B cell (primary cell): ENCODE data around the gene ADI1. TPM values are rescaled to one million over a fixed set of nuclear protein-coding genes. Genes with fewer than 3 reads are reported as not detected.

Source experiments
- ATAC-seq: fragments of 200-7000 bp; cut with Tn5 transposase; one replicate; pipeline ENCODE4 v1.10.0; 2021; ENCODE audit warnings: low read depth, mild to moderate bottlenecking, moderate number of reproducible peaks, moderate library complexity
- CTCF ChIA-PET: fragments of 350-600 bp; sonication (Branson Sonifier 250); formaldehyde crosslinking; loops from one replicate; lab custom pipeline; 2021; ENCODE audit warnings: antibody characterized with exemption, inconsistent platforms; lab: Charles Lee
- POLR2A ChIA-PET: fragments of 350-600 bp; sonication (Branson Sonifier 250); formaldehyde crosslinking; loops from one replicate; lab custom pipeline; 2021; ENCODE audit warnings: antibody characterized with exemption; lab: Charles Lee
- DNase-seq: peaks from one replicate; pipeline ENCODE4 v3.0.0; 2013
- H2AFZ ChIP-seq: 2 replicates; pipeline ENCODE4 v1.6.1; 2012; ENCODE audit warnings: mild to moderate bottlenecking, low read depth, low read length; ENCODE audit not compliant: insufficient read depth, poor library complexity, severe bottlenecking
- H3K27ac ChIP-seq, 2 donors: 1 replicate in 1 of 2; 2 replicates in 1 of 2; pipeline ENCODE4 v1.5.1; 2012 to 2013; ENCODE audit warnings: low read length in 2 of 2, mild to moderate bottlenecking in 2 of 2, moderate library complexity in 1 of 2
- H3K27me3 ChIP-seq, 4 experiments: fragments of 200-600 bp in 1 of 4; sonication (generic) in 1 of 4; replicated peaks in 1 of 4; 1 replicate in 2 of 4; 2 replicates in 2 of 4; pipeline versions ENCODE4 v1.6.1 to v1.7.0; 2013 to 2016; ENCODE audit warnings: low read length in 3 of 4, mild to moderate bottlenecking in 2 of 4, mixed read lengths in 1 of 4, moderate library complexity in 1 of 4; ENCODE audit not compliant: insufficient read depth in 4 of 4, control insufficient read depth in 3 of 4; ENCODE audit errors: control extremely low read depth in 1 of 4
- H3K36me3 ChIP-seq, 2 experiments: replicated peaks in 1 of 2; 1 replicate in 1 of 2; 2 replicates in 1 of 2; pipeline versions ENCODE4 v1.6.1 to v1.7.1; 2013; ENCODE audit warnings: low read length in 1 of 2; ENCODE audit not compliant: insufficient read depth in 2 of 2, control insufficient read depth in 1 of 2; ENCODE audit errors: control extremely low read depth in 1 of 2, extremely low read depth in 1 of 2
- H3K4me1 ChIP-seq, 2 donors: fragments of 200-600 bp in 1 of 2; sonication (generic) in 1 of 2; 1 replicate in 1 of 2; 2 replicates in 1 of 2; pipeline versions ENCODE4 v1.5.1 to v1.6.1; 2013 to 2017; ENCODE audit warnings: low read length in 2 of 2; ENCODE audit not compliant: control insufficient read depth in 2 of 2, insufficient read depth in 2 of 2
- H3K4me2 ChIP-seq: replicated peaks from 2 replicates; pipeline ENCODE3; 2012; ENCODE audit warnings: mild to moderate bottlenecking, low read depth, low read length; ENCODE audit not compliant: poor library complexity, severe bottlenecking
- H3K4me3 ChIP-seq, 5 experiments: fragments of 200-600 bp in 1 of 5; sonication (generic) in 1 of 5; 1 replicate in 3 of 5; 2 replicates in 2 of 5; pipeline versions ENCODE4 v1.5.1 to v1.7.0; 2011 to 2016; ENCODE audit warnings: low read length in 4 of 5, mild to moderate bottlenecking in 4 of 5, low read depth in 2 of 5, control low read depth in 1 of 5, moderate library complexity in 1 of 5; ENCODE audit not compliant: insufficient read depth in 1 of 5; ENCODE audit errors: control extremely low read depth in 1 of 5, extremely low read depth in 1 of 5
- H3K79me2 ChIP-seq: fragments of 200-600 bp; sonication (generic); one replicate; pipeline ENCODE4 v1.6.0; 2016; ENCODE audit warnings: low read length; ENCODE audit not compliant: control insufficient read depth, insufficient read depth
- H3K9ac ChIP-seq: fragments of 200-600 bp; sonication (generic); 2 replicates; pipeline ENCODE4 v1.6.1; 2017; ENCODE audit warnings: mild to moderate bottlenecking, low read length, moderate library complexity
- H3K9me3 ChIP-seq, 3 donors: one replicate each; pipeline versions ENCODE4 v1.6.1 to v1.7.1; 2013; ENCODE audit warnings: low read length in 2 of 3; ENCODE audit not compliant: control insufficient read depth in 2 of 3, insufficient read depth in 1 of 3; ENCODE audit errors: control extremely low read depth in 1 of 3
- H4K20me1 ChIP-seq: 2 replicates; pipeline ENCODE4 v1.6.0; 2012; ENCODE audit warnings: mild to moderate bottlenecking, low read length; ENCODE audit not compliant: insufficient read depth, control insufficient read depth, poor library complexity, severe bottlenecking
- H3K27ac Mint-ChIP-seq: one replicate; pipeline ENCODE4 v1.8.0; 2021; ENCODE audit warnings: mixed read lengths
- H3K27me3 Mint-ChIP-seq: one replicate; pipeline ENCODE4 v1.8.0; 2021; ENCODE audit warnings: mixed read lengths
- H3K4me1 Mint-ChIP-seq: one replicate; pipeline ENCODE4 v1.8.0; 2021; ENCODE audit warnings: mixed read lengths
- H3K4me3 Mint-ChIP-seq: one replicate; pipeline ENCODE4 v1.8.0; 2021; ENCODE audit warnings: mixed read lengths
- H3K9me3 Mint-ChIP-seq: one replicate; pipeline ENCODE4 v1.8.0; 2022; ENCODE audit warnings: mixed read lengths; ENCODE audit not compliant: insufficient read depth
- EZH2 ChIP-seq: IDR thresholded peaks from 2 replicates; pipeline ENCODE4 v1.6.1; 2012; ENCODE audit warnings: borderline replicate concordance, low read depth, mild to moderate bottlenecking, moderate library complexity, low read length; ENCODE audit not compliant: insufficient read depth, poor library complexity, severe bottlenecking
- WGBS: methylation state at CpG from one replicate; pipeline ENCODE4 v1.1.5; 2013; ENCODE audit warnings: missing lambda C conversion rate; ENCODE audit not compliant: insufficient coverage; 5-methylcytosine and 5-hydroxymethylcytosine counted together
- intact Hi-C: fragments of 100-400 bp; cut with micrococcal nuclease; formaldehyde crosslinking; loops from one replicate; pipeline ENCODE4 v1.10.0; 2022
- polyA plus RNA-seq: library from polyadenylated mRNA; depleted of rRNA; stranded (reverse); fragments of >200 nt; gene quantifications from 2 replicates; pipeline ENCODE4 v1.2.3, GENCODE V29; 2012
- total RNA-seq, 2 donors: library from RNA; stranded (reverse); fragments of 120-200 nt in 1 of 2; gene quantifications; 1 replicate in 1 of 2; 2 replicates in 1 of 2; pipeline versions ENCODE4 v1.2.3 to v1.2.4, GENCODE V29; 2013 to 2022
- TF ChIP-seq, protein P1 (sequence below): fragments of 200-600 bp; IDR thresholded peaks from one replicate; pipeline ENCODE4 v1.8.0; 2022; ENCODE audit warnings: antibody characterized with exemption, mild to moderate bottlenecking

Gene ADI1
- total and polyA plus RNA-seq, 2 donors (not counting 1 experiment from before 2014, with no cell fraction given), result 15.2 to 23.1 TPM

DNA sequence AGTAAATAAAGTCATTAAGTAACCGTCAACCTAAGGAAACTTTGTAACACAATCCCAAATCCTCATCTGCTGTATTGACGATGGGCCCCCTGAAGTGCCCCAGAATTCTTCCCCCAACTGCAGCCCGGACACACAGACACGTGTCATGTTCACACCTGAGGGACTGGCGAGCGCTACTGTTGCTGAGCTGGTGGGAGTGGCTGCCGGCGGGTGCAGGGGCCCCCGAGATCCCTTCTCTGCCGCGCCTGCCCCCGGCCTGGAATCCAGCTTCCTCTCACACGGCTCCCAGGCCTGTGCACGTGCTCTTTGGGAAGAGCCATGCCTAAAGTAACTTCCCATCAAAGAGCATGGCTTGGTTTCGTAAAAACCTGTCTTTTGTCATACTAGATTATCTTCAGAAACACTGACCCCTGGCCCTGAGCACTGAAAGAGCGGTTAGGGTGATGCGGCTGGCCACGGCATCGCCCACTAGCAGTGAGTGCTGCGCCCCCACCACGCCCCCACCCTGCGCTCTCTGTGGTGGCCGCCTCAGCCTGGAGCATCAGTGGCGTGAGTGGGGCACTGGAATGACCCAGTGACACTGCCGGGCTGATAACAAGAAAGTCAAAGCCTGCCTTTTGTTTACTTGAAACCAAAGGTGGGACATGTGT is 56.0 kb downstream of the ADI1 start:
- intact Hi-C loops, result loop anchor here (5.0 kb wide), 2 partner anchors 86 to 114 kb away; partner anchors contain the start of genes EIPR1, RPS7 and TRAPPC12
- Histone ChIP-seq H3K4me2 (no peak overlapping the region), H3K36me3 (peaks cover 0 to 49% of the 10 kb centered on the region in 2 experiments), H3K9ac (no peak overlapping the region), H3K4me1 (peaks cover 6 to 11% of the 10 kb centered on the region in 2 donors), H3K27ac (no peak overlapping the region), H4K20me1 (no peaks in the 10 kb centered on the region), H3K79me2 (no peaks in the 10 kb centered on the region), H3K9me3 (no peaks in the 10 kb centered on the region), H3K27me3 (no peaks in the 10 kb centered on the region), H3K4me3 (no peak overlapping the region), H2AFZ (no peak overlapping the region)
- Mint-ChIP-seq H3K4me3 (no peak overlapping the region), H3K27ac (no peak overlapping the region), H3K9me3 (no peaks in the 10 kb centered on the region), H3K27me3 (no peaks in the 10 kb centered on the region), H3K4me1 (peaks cover 16% of the 10 kb centered on the region)
- ChIA-PET CTCF (interaction anchor here (0.7 to 3.8 kb wide), 7 partner anchors 11 to 189 kb away, joined by 3 to 30 read pairs (median 6); no protein-coding TSS in a partner anchor), POLR2A (no interaction called here)
- WGBS, result 97% methylated on average over 25 of the region's 25 CpGs
- ATAC-seq (no peak), DNase-seq (no peak)
- no peak for TF ChIP-seq EZH2
- TF ChIP-seq, protein P1, sequence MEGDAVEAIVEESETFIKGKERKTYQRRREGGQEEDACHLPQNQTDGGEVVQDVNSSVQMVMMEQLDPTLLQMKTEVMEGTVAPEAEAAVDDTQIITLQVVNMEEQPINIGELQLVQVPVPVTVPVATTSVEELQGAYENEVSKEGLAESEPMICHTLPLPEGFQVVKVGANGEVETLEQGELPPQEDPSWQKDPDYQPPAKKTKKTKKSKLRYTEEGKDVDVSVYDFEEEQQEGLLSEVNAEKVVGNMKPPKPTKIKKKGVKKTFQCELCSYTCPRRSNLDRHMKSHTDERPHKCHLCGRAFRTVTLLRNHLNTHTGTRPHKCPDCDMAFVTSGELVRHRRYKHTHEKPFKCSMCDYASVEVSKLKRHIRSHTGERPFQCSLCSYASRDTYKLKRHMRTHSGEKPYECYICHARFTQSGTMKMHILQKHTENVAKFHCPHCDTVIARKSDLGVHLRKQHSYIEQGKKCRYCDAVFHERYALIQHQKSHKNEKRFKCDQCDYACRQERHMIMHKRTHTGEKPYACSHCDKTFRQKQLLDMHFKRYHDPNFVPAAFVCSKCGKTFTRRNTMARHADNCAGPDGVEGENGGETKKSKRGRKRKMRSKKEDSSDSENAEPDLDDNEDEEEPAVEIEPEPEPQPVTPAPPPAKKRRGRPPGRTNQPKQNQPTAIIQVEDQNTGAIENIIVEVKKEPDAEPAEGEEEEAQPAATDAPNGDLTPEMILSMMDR, result no peak

DNA sequence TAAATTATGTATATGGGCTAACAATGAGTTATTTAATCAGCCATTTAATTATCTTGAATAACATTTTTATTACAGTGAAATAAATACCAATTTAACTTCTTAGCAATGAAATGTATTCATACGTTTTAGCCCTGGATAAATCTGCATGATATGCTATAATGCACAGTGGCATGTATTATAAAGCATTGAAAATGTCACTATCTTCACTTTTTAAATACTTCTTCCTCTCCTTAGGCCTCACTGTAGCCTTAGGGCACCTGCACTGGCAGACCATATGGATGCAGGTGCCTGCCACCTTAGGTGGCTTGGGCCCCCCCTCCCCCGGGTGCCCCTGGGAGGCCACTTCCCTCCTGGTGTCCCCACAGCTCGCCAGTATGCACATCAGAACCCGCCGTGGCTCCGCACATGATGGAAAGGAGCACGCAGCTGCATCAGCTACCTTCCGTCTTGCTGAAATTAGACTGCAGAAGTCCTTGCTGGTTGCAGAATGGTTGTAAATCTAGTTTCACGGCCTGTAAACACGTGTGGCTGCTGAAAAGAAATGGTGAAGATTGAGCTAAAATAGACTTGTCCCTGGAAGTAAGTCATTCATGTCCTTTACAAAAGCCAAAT is 56.7 kb downstream of the ADI1 start:
- no peak overlapping the region for H3K9ac ChIP-seq
- Mint-ChIP-seq H3K4me3 (no peak overlapping the region), H3K27ac (peak overlapping the region; percentile 0), H3K9me3 (no peaks in the 10 kb centered on the region), H3K27me3 (no peaks in the 10 kb centered on the region), H3K4me1 (peaks cover 16% of the 10 kb centered on the region)
- ATAC-seq (no peak), DNase-seq (peak; percentile 18)
- TF ChIP-seq, protein P1, result peak; percentile 60
- no peak for TF ChIP-seq EZH2
- H3K9me3 ChIP-seq, result no peaks in the 10 kb centered on the region
- 47% methylated on average over 7 of the region's 10 CpGs for WGBS
- ChIA-PET POLR2A (no interaction called here), CTCF (interaction anchor here (0.7 to 3.8 kb wide), 13 partner anchors 8 to 189 kb away, joined by 3 to 30 read pairs (median 5); no protein-coding TSS in a partner anchor)
- no peak overlapping the region for H2AFZ ChIP-seq
- no peaks in the 10 kb centered on the region for H4K20me1 ChIP-seq
- H3K4me2 ChIP-seq, result peak overlapping the region; percentile 62
- peak overlapping the region in 1 of 2 donors; percentile 81 for H3K27ac ChIP-seq
- intact Hi-C loops, result loop anchor here (1.0 to 5.0 kb wide), 3 partner anchors 38 to 115 kb away; partner anchors contain the start of genes EIPR1, RPS7 and TRAPPC12
- peaks cover 6 to 11% of the 10 kb centered on the region in 2 donors for H3K4me1 ChIP-seq
- no peaks in the 10 kb centered on the region for H3K27me3 ChIP-seq
- peak overlapping the region in 1 of 5 experiments; percentile 13 for H3K4me3 ChIP-seq
- H3K36me3 ChIP-seq, result peaks cover 0 to 49% of the 10 kb centered on the region in 2 experiments
- no peaks in the 10 kb centered on the region for H3K79me2 ChIP-seq
